Astrocyte of the spinal cord (primary cell): ENCODE results near the gene ADARB1.

Source experiments
- DNase-seq: peaks from one replicate; pipeline ENCODE4 v3.0.0; 2011; ENCODE audit warnings: low read depth, low spot score
- H3K4me3 ChIP-seq: 2 replicates; pipeline ENCODE4 v1.5.1; 2011; ENCODE audit warnings: low read depth, mild to moderate bottlenecking, low read length, moderate library complexity
- in situ Hi-C: cut with HindIII; loops from 2 replicates; pipeline ENCODE4 v1.10.0; 2017; ENCODE audit warnings: low sequenced_read_pairs
- TF ChIP-seq, protein P1 (sequence below): IDR thresholded peaks from 2 replicates; pipeline ENCODE4 v1.5.1; 2012; ENCODE audit warnings: low read depth, mild to moderate bottlenecking, low read length, inconsistent platforms

Gene ADARB1

DNA sequence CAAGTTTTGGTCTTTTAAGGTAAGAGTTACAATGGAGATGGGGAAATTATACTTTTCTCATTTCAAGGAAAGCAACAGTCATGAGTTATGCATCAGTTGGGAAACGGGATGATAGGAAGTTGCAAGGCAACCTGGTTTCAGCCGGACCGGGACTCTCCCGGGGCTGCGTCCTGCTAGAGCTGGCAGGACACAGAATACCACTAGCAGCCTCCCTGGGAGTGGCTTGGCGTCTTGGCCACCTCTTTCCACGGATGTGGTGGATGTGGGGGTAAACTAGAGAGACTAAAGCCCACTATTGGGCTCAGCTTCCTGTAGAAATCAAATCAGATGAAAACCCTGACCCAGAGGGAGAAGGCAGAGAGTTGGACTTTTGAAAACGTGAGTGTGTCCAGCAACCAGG is 71.9 kb downstream of the ADARB1 start:
- in situ Hi-C loops: no loop called here
- TF ChIP-seq, protein P1, sequence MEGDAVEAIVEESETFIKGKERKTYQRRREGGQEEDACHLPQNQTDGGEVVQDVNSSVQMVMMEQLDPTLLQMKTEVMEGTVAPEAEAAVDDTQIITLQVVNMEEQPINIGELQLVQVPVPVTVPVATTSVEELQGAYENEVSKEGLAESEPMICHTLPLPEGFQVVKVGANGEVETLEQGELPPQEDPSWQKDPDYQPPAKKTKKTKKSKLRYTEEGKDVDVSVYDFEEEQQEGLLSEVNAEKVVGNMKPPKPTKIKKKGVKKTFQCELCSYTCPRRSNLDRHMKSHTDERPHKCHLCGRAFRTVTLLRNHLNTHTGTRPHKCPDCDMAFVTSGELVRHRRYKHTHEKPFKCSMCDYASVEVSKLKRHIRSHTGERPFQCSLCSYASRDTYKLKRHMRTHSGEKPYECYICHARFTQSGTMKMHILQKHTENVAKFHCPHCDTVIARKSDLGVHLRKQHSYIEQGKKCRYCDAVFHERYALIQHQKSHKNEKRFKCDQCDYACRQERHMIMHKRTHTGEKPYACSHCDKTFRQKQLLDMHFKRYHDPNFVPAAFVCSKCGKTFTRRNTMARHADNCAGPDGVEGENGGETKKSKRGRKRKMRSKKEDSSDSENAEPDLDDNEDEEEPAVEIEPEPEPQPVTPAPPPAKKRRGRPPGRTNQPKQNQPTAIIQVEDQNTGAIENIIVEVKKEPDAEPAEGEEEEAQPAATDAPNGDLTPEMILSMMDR: no peak
- H3K4me3 ChIP-seq: no peak overlapping the region
- no peak for DNase-seq

DNA sequence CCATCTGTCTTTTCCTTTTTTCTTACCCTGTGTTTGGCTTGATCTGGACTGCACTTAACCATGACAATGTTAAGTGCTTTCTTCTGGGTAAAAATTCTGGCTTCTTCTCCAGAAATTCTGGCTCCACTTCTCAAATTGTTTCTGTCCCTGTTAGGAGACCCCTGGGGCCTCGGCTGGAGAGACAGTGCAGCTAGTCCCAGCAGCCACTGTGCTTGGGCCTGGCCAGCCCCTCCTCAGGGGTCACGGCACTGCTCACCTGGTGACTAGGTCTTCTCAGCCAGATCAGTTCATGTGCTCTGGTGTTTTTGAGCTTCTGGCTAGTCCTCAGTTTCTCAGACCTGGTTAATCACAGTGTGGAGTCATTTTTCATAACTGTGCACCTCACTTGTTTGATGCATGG is 72.4 kb downstream of the ADARB1 start:
- in situ Hi-C loops: no loop called here
- no peak overlapping the region for H3K4me3 ChIP-seq
- TF ChIP-seq, protein P1: no peak
- DNase-seq: no peak

DNA sequence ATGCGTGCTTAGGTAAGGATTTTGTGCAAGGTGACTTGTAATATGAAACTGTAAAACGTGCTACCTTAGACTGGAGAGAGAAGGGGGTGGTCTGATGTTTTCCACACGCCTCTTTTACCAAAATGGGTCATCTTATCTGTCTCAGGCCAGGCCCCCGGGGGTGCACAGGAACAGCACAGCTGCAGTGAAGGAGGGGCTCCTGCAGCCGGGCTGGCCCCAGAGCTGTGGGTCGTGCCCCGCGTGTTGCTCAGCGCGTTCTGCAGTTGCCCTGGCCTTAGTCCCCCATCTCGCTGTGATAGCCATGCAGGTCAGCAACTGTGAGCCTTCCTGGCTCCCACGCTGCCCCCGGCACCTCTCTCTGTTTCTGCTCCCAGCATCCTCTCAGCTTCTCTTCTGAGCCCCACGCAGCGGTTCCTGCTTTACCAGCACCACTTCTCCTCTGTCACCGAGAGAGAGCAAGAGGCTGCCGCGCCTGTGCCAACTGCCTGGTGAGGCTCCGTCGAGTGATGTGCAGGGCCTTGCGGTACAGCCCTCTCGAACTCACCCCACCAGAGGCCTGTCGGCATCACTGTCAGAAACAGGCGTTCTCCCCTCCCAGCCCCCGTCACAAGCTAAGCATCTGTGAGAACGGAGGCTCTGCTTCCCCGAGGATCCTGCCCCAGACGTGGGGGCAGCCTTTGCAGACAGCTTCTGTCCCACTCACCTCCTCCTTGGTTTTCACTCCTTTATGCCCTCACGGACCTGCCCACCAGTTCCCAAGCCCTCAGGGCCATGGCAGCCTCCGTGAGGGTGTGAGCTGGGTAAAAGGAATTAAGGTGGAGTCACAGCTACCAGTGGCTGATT is 73.3 kb downstream of the ADARB1 start:
- DNase-seq: no peak
- H3K4me3 ChIP-seq: no peak overlapping the region
- in situ Hi-C loops: no loop called here
- TF ChIP-seq, protein P1: no peak

DNA sequence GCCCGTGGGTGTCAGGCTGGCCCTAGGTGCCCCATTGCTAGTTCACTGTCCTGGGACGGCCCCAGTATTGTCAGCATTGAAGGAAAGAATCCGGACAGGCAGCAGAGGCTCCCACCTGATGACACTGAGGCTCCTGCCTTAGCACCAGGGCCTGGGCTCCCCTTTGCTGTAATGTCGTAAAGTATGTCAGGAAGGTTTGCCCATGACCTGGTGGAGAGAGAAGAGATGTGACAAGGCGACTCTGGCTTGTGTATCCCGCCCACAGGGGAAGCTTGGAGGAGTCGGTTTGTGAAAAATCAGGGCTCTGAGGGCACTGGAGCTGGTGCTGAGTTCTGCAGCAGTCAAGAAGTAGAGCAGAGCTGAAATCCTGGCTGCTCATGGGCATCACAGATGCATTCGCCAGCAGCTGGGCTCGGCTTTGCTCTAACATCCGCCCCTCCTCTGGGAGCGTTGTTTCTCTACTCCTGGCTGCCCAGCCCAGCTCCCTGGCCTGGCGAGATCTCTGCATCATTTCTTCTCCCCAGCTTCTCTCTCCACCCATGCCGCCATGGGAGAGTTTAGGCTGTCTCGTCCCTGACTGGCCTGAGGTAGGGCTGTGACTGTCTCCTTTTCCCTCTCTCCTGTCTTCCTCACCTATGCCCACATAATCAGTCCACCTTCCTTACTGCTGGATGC is 74.1 kb downstream of the ADARB1 start:
- no peak for DNase-seq
- TF ChIP-seq, protein P1: no peak
- in situ Hi-C loops: no loop called here
- H3K4me3 ChIP-seq: no peak overlapping the region

DNA sequence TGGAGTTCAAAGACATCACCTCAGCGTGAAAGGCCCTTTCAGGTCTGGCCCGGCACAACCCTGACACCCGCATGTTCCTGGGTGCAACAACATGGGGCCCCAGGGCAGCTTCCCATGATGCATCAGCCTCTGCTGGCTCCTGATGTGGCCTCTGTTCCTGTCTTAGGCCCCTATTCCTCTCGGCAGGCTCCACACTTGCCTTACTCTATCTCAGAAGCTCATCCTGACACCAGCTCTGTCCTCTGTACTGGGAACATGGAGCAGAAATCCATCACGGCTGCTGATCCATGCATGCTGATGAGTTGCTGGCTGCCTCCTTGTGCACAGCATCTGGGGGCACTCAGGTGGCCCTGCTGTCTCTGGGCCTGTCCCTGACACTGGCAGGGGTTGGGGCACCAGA is 74.6 kb downstream of the ADARB1 start:
- H3K4me3 ChIP-seq: no peak overlapping the region
- DNase-seq: no peak
- TF ChIP-seq, protein P1: no peak
- in situ Hi-C loops: no loop called here

DNA sequence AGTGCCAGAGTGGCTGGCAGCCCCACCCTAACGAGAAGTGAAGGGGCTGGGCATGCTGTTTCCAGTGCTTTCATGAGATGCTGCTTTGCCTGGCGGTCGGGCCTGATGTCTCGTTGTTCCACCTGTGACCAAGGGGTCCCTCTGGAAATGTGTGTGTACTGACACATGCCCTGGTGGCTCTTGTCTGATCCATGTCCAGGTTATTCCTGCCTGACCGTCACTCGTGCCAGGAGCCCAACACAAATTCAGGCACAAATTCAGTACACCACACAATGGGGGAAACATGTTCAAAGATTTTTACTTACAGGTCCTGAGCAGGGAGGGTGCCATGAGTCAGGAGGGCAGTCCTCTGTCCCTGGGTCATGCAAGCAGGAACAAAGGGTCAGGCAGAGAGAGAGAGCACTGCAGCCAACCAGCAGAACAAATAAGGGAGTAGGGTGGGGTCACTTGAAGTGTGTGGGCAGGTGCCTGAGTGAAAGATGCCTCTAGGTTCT is 76.3 kb downstream of the ADARB1 start:
- no peak overlapping the region for H3K4me3 ChIP-seq
- in situ Hi-C loops: no loop called here
- TF ChIP-seq, protein P1: no peak
- DNase-seq: no peak
